ENCODE results near the gene SHROOM3. TPM values are rescaled to one million over a fixed set of nuclear protein-coding genes. Genes with fewer than 3 reads are reported as not detected.

The SHROOM3 gene
- total and polyA plus RNA-seq, 2 donors (not counting 3 experiments of a cell fraction or from before 2014, with no cell fraction given) = 2.7 to 6.7 TPM

DNA sequence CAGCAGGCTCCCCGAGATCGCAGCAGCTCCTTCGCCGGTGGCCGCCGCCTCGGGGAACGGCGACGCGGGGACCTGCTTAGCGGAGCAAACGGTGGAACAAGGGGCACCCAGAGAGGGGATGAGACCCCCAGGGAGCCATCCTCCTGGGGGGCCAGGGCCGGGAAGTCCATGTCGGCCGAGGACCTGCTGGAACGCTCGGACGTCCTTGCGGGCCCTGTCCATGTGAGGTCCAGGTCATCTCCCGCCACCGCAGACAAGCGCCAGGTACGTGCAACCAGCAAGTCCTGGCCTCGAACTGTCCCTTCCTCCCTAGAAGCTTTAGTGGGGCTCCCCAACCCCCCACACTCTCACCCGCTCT is 306.6 kb downstream of the SHROOM3 start:
- no peak for DNase-seq (ENCODE audit: low read depth, low spot score)
- FAIRE-seq = no peak
- no peaks in the 10 kb centered on the region for H3K9me3 ChIP-seq (replicated peaks; ENCODE audit: control insufficient read depth, insufficient read depth, low read length)
- H3K9ac ChIP-seq (replicated peaks; ENCODE audit: extremely low read depth, insufficient read depth, low read length) = no peak overlapping the region
- H3K27ac ChIP-seq (ENCODE audit: insufficient read depth, low read depth, low read length) = no peak overlapping the region
- no peaks in the 10 kb centered on the region for H3K79me2 ChIP-seq (ENCODE audit: control insufficient read depth, insufficient read depth, low read length)
- no peaks in the 10 kb centered on the region for H3K27me3 ChIP-seq (ENCODE audit: control insufficient read depth in 2 of 2, insufficient read depth in 2 of 2, low read length in 2 of 2)
- TF ChIP-seq CTCF (IDR thresholded peaks at IDR 0.05; ENCODE audit: extremely low read depth in 1 of 2, insufficient read depth in 1 of 2, low read depth in 1 of 2, low read length in 2 of 2) (no peak), JUN (IDR thresholded peaks at IDR 0.05; ENCODE audit: borderline replicate concordance, insufficient read depth, insufficient read length, low read depth) (no peak), MYC (IDR thresholded peaks at IDR 0.05; ENCODE audit: low read depth, low read length) (no peak), POLR2AphosphoS5 (IDR thresholded peaks at IDR 0.05; ENCODE audit: insufficient read depth, low read depth, low read length) (no peak), GATA2 (IDR thresholded peaks at IDR 0.05; ENCODE audit: insufficient read depth, insufficient read length, low read depth, low read length) (no peak), FOS (IDR thresholded peaks at IDR 0.05; ENCODE audit: borderline replicate concordance, insufficient read depth, low read length) (no peak), POLR2A (IDR thresholded peaks at IDR 0.05; ENCODE audit: low read depth, low read length) (no peak), EZH2 (IDR thresholded peaks at IDR 0.05; ENCODE audit: borderline replicate concordance, low read depth, low read length, severe bottlenecking) (no peak)
- TF ChIP-seq, protein P1, sequence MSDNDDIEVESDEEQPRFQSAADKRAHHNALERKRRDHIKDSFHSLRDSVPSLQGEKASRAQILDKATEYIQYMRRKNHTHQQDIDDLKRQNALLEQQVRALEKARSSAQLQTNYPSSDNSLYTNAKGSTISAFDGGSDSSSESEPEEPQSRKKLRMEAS (IDR thresholded peaks at IDR 0.05; ENCODE audit: insufficient read depth, insufficient read length) = no peak
- no peaks in the 10 kb centered on the region for H4K20me1 ChIP-seq (replicated peaks; ENCODE audit: control insufficient read depth, extremely low read depth, insufficient read depth, low read length)
- ChIA-PET CTCF (interaction anchor here (1.2 kb wide), 1 partner anchor 23 kb away, joined by 3 read pairs; no protein-coding TSS in a partner anchor), POLR2A (no interaction called here)
- H3K9me1 ChIP-seq (replicated peaks; ENCODE audit: control insufficient read depth, extremely low read depth, insufficient read depth, low read length) = no peaks in the 10 kb centered on the region
- H3K4me2 ChIP-seq (ENCODE audit: insufficient read depth, low read length) = no peak overlapping the region
- intact Hi-C loops (cut with micrococcal nuclease) (no loop called here), dilution Hi-C loops (cut with MboI; ENCODE audit: extremely low pct_ligation_motif_present, low sequenced_read_pairs) (no loop called here)
- no TSS peak for BruUV-seq (replicated peaks)
- no peak overlapping the region for H3K4me3 ChIP-seq (replicated peaks in 1 of 3; ENCODE audit: insufficient read depth in 1 of 3, low read depth in 1 of 3, low read length in 3 of 3)
- H3K36me3 ChIP-seq (ENCODE audit: control insufficient read depth in 2 of 2, extremely low read depth in 1 of 2, insufficient read depth in 2 of 2, low read length in 2 of 2) = peaks cover 0 to 4% of the 10 kb centered on the region in 2 experiments
- H2AFZ ChIP-seq (ENCODE audit: low read depth, low read length) = no peak overlapping the region
- H3K4me1 ChIP-seq (ENCODE audit: control insufficient read depth, extremely low read depth, insufficient read depth, low read length) = peaks cover 24% of the 10 kb centered on the region

All from endothelial cell of umbilical vein (primary cell).